Lung (tissue), 12 donors: Measurements from ENCODE around the gene DNAJB11. TPM values are rescaled to one million over a fixed set of nuclear protein-coding genes. Genes with fewer than 3 reads are reported as not detected.

Experiments used
- ATAC-seq: fragments of 200-7000 bp; cut with Tn5 transposase; one replicate; pipeline ENCODE4 v1.9.1; 2020; ENCODE audit warnings: moderate number of reproducible peaks; ENCODE audit not compliant: insufficient read depth, low FRiP score
- DNase-seq, 3 donors: peaks; one replicate each; pipeline ENCODE4 v3.0.0-alpha.2; 2013 to 2017
- H3K27ac ChIP-seq, 2 donors: one replicate each; pipeline ENCODE4 v1.5.1; 2013; ENCODE audit warnings: mild to moderate bottlenecking in 2 of 2, moderate library complexity in 2 of 2, control low read depth in 1 of 2, inconsistent platforms in 1 of 2, low read depth in 1 of 2, low read length in 1 of 2
- H3K27me3 ChIP-seq, 3 donors: one replicate each; pipeline ENCODE4 v1.5.1; 2013; ENCODE audit warnings: low read length in 2 of 3; ENCODE audit not compliant: control insufficient read depth in 3 of 3, insufficient read depth in 3 of 3
- H3K36me3 ChIP-seq, 4 donors: one replicate each; pipeline ENCODE4 v1.5.1; 2013; ENCODE audit warnings: low read length in 4 of 4, mild to moderate bottlenecking in 1 of 4, moderate library complexity in 1 of 4; ENCODE audit not compliant: control insufficient read depth in 4 of 4, insufficient read depth in 4 of 4
- H3K4me1 ChIP-seq, 5 donors: one replicate each; pipeline ENCODE4 v1.5.1; 2013; ENCODE audit warnings: low read length in 5 of 5, mild to moderate bottlenecking in 2 of 5, moderate library complexity in 1 of 5; ENCODE audit not compliant: control insufficient read depth in 5 of 5, insufficient read depth in 5 of 5
- H3K4me3 ChIP-seq: one replicate; pipeline ENCODE4 v1.5.1; 2013; ENCODE audit warnings: mild to moderate bottlenecking, control low read depth, moderate library complexity
- H3K9ac ChIP-seq, 2 donors: one replicate each; pipeline ENCODE4 v1.5.1; 2013; ENCODE audit warnings: low read length in 2 of 2, control low read depth in 1 of 2; ENCODE audit not compliant: insufficient read depth in 1 of 2
- H3K9me3 ChIP-seq, 4 donors: one replicate each; pipeline ENCODE4 v1.5.1; 2013; ENCODE audit warnings: low read length in 3 of 4, mild to moderate bottlenecking in 1 of 4, moderate library complexity in 1 of 4; ENCODE audit not compliant: control insufficient read depth in 4 of 4, insufficient read depth in 3 of 4
- WGBS, 2 donors: extraction: QIAGEN DNeasy Blood & Tissue Kit; methylation state at CpG; one replicate each; pipeline ENCODE4 v1.1.7; 2013; 5-methylcytosine and 5-hydroxymethylcytosine counted together
- polyA plus RNA-seq, 2 donors: library from polyadenylated mRNA; stranded (reverse); fragments of 200-250 nt; gene quantifications; one replicate each; pipeline ENCODE4 v1.2.1, GENCODE V29; 2013
- total RNA-seq, 2 donors: library from RNA; depleted of rRNA in 1 of 2; stranded (reverse); fragments of >200 nt in 1 of 2; gene quantifications; one replicate each; pipeline ENCODE4 v1.2.1, GENCODE V29; 2014 to 2021
- TF ChIP-seq, protein P1 (sequence below): IDR thresholded peaks from 2 replicates; pipeline ENCODE4 v1.5.1; 2012; ENCODE audit warnings: mild to moderate bottlenecking; ENCODE audit errors: control extremely low read depth, extremely low read depth
- donor health status: control.
- donor health status: control.
- donor health status: Bipolar disorder and iron deficiency.
- donor health status: healthy.
- donor health status: DM: yes; HTN: yes; CAD: no.

Gene DNAJB11
- total and polyA plus RNA-seq, 4 donors: 46.1 to 109 (median 53.0) TPM

- H3K36me3 ChIP-seq: no peaks in the 10 kb centered on the region
- H3K9me3 ChIP-seq: no peaks in the 10 kb centered on the region
- H3K4me1 ChIP-seq: no peaks in the 10 kb centered on the region
- H3K4me3 ChIP-seq: no peak overlapping the region
- no peak overlapping the region for H3K27ac ChIP-seq
- DNase-seq (peak; percentile 76 to 82 (median 78)), ATAC-seq (peak; percentile 74)
- H3K27me3 ChIP-seq: peaks cover 0 to 4% (median 0%) of the 10 kb centered on the region in 3 donors
- TF ChIP-seq, protein P1, sequence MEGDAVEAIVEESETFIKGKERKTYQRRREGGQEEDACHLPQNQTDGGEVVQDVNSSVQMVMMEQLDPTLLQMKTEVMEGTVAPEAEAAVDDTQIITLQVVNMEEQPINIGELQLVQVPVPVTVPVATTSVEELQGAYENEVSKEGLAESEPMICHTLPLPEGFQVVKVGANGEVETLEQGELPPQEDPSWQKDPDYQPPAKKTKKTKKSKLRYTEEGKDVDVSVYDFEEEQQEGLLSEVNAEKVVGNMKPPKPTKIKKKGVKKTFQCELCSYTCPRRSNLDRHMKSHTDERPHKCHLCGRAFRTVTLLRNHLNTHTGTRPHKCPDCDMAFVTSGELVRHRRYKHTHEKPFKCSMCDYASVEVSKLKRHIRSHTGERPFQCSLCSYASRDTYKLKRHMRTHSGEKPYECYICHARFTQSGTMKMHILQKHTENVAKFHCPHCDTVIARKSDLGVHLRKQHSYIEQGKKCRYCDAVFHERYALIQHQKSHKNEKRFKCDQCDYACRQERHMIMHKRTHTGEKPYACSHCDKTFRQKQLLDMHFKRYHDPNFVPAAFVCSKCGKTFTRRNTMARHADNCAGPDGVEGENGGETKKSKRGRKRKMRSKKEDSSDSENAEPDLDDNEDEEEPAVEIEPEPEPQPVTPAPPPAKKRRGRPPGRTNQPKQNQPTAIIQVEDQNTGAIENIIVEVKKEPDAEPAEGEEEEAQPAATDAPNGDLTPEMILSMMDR: peak; percentile 92
- H3K9ac ChIP-seq: no peak overlapping the region
- 33% methylated on average over 16 of the region's 16 CpGs for WGBS, 2 donors
These were observed 44.3 kb downstream of the DNAJB11 start for GRCh38 chr3:186614597-186615483.

DNA sequence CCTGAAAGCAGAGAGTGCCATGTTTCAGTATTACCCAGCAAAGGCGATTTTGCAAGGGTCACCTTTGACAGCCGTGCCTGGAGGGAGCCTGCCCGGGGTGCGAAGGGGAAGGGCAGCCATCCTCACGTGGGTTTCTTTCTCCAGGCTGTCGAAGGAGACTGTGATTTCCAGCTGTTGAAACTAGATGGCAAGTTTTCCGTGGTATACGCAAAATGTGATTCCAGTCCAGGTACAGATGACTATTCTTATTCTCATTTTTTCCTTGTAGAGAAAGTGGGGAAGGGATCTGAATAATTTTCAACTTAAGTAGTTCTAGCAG is 45.7 kb downstream of the DNAJB11 start:
- H3K27me3 ChIP-seq: peaks cover 0 to 4% (median 0%) of the 10 kb centered on the region in 3 donors
- 86 to 87% methylated on average over 8 of the region's 8 CpGs for WGBS, 2 donors
- H3K36me3 ChIP-seq: no peaks in the 10 kb centered on the region
- DNase-seq (no peak), ATAC-seq (no peak)
- H3K27ac ChIP-seq: no peak overlapping the region
- no peaks in the 10 kb centered on the region for H3K9me3 ChIP-seq
- no peaks in the 10 kb centered on the region for H3K4me1 ChIP-seq
- H3K9ac ChIP-seq: no peak overlapping the region
- TF ChIP-seq, protein P1: no peak
- no peak overlapping the region for H3K4me3 ChIP-seq

- Histone ChIP-seq H3K4me1 (no peaks in the 10 kb centered on the region), H3K36me3 (no peaks in the 10 kb centered on the region), H3K9ac (no peak overlapping the region), H3K4me3 (no peak overlapping the region), H3K27ac (peak overlapping the region in 1 of 2 donors; percentile 22), H3K27me3 (peaks cover 0 to 4% (median 0%) of the 10 kb centered on the region in 3 donors), H3K9me3 (peaks cover 0 to under 1% (median 0%) of the 10 kb centered on the region in 4 donors)
- WGBS, 2 donors: 19 to 22% methylated on average over 31 of the region's 31 CpGs
- TF ChIP-seq, protein P1: peak; percentile 93
- ATAC-seq (peak; percentile 94), DNase-seq (peak; percentile 72 to 85 (median 73))
These were observed 46.8 kb downstream of the DNAJB11 start for GRCh38 chr3:186617036-186617946.
